Loucy (cell line): ENCODE measurements around the gene TRHDE.

ENCODE experiments used
- H2AFZ ChIP-seq: fragments of 200-600 bp; sonication (generic); 2 replicates; pipeline ENCODE4 v1.6.0; 2016; ENCODE audit warnings: antibody characterized with exemption, mild to moderate bottlenecking, low read length, moderate library complexity
- H3F3A ChIP-seq: fragments of 200-600 bp; 2 replicates; pipeline ENCODE4 v1.6.0; 2016; ENCODE audit warnings: antibody characterized with exemption, low read depth, mild to moderate bottlenecking
- H3K27me3 ChIP-seq: fragments of 200-600 bp; sonication (generic); 2 replicates; pipeline ENCODE4 v1.6.1; 2014; ENCODE audit warnings: low read length, mild to moderate bottlenecking; ENCODE audit not compliant: insufficient read depth, poor library complexity, severe bottlenecking
- H3K36me3 ChIP-seq: fragments of 200-600 bp; sonication (generic); 2 replicates; pipeline ENCODE4 v1.6.1; 2016; ENCODE audit warnings: low read length; ENCODE audit not compliant: insufficient read depth
- H3K4me1 ChIP-seq: fragments of 200-600 bp; sonication (generic); 2 replicates; pipeline ENCODE4 v1.5.1; 2014; ENCODE audit warnings: low read length, mild to moderate bottlenecking; ENCODE audit not compliant: insufficient read depth, poor library complexity, severe bottlenecking
- H3K4me2 ChIP-seq: fragments of 200-600 bp; sonication (generic); 2 replicates; pipeline ENCODE4 v1.6.0; 2014; ENCODE audit warnings: antibody characterized with exemption, low read length, low read depth, mild to moderate bottlenecking; ENCODE audit not compliant: poor library complexity, severe bottlenecking
- H3K4me3 ChIP-seq: fragments of 200-600 bp; sonication (generic); 2 replicates; pipeline ENCODE4 v1.5.1; 2014; ENCODE audit warnings: low read length, mild to moderate bottlenecking, mixed read lengths; ENCODE audit not compliant: poor library complexity, severe bottlenecking
- H3K79me2 ChIP-seq: fragments of 200-600 bp; sonication (generic); 2 replicates; pipeline ENCODE4 v1.6.1; 2014; ENCODE audit warnings: low read length; ENCODE audit not compliant: insufficient read depth
- H3K9ac ChIP-seq: fragments of 200-600 bp; sonication (generic); 2 replicates; pipeline ENCODE4 v1.6.0; 2014; ENCODE audit warnings: mild to moderate bottlenecking, low read depth, low read length, moderate library complexity; ENCODE audit not compliant: poor library complexity, severe bottlenecking
- H3K9me2 ChIP-seq: fragments of 200-600 bp; sonication (generic); replicated peaks from 2 replicates; pipeline ENCODE4 v1.6.1; 2016; ENCODE audit warnings: low read depth, low read length, mixed read lengths
- H3K9me3 ChIP-seq: fragments of 200-600 bp; sonication (generic); 2 replicates; pipeline ENCODE4 v1.6.1; 2014; ENCODE audit warnings: mild to moderate bottlenecking, antibody characterized with exemption, low read length, low read depth; ENCODE audit not compliant: insufficient read depth
- H4K20me1 ChIP-seq: fragments of 200-600 bp; sonication (generic); 2 replicates; pipeline ENCODE4 v1.6.0; 2014; ENCODE audit warnings: antibody characterized with exemption, low read length, mild to moderate bottlenecking; ENCODE audit not compliant: insufficient read depth, poor library complexity, severe bottlenecking
- EZH2phosphoT487 ChIP-seq: fragments of 200-600 bp; IDR thresholded peaks from 2 replicates; pipeline ENCODE4 v1.6.1; 2018; ENCODE audit warnings: antibody characterized with exemption, mild to moderate bottlenecking, moderate library complexity, borderline replicate concordance
- TF ChIP-seq, protein P1 (sequence below): fragments of 200-600 bp; sonication (generic); conservative IDR thresholded peaks from 2 replicates; pipeline ENCODE4 v1.5.1; 2014; ENCODE audit warnings: mild to moderate bottlenecking, antibody characterized with exemption, low read length

TRHDE gene

DNA sequence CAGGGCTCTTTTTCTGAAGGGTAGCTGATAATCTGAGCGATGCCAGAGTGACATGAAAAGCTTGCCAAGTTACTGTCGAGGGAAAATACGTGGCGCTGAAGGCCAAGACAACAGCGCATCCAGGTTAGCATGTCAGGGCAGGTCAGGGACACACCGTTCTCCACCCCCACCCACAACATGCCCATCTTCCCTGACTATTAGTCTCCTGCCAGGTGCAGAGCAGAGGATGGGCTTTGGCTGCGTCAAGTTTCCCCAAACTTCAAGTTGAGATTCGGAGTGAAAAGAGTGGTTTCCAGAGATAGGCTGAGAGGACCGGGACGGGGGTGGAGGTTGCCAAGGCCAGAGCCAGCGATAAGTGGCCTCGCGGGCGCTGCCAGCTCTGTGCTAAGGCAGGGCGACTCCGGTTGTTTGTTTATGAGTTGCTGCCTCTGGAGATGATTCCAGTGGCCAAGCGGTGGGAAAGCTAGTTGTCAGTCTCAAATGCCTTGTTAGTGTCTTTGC, 1.7 kb downstream of the TRHDE start:
- Histone ChIP-seq H3K36me3 (no peaks in the 10 kb centered on the region), H3K9me2 (no peaks in the 10 kb centered on the region), H3K9ac (no peak overlapping the region), H3K27me3 (no peaks in the 10 kb centered on the region), H3K4me3 (no peak overlapping the region), H3K4me1 (no peaks in the 10 kb centered on the region), H2AFZ (no peak overlapping the region), H3K79me2 (no peaks in the 10 kb centered on the region), H3K9me3 (no peaks in the 10 kb centered on the region), H3F3A (no peaks in the 10 kb centered on the region), H3K4me2 (no peak overlapping the region), H4K20me1 (no peaks in the 10 kb centered on the region)
- TF ChIP-seq, protein P1, sequence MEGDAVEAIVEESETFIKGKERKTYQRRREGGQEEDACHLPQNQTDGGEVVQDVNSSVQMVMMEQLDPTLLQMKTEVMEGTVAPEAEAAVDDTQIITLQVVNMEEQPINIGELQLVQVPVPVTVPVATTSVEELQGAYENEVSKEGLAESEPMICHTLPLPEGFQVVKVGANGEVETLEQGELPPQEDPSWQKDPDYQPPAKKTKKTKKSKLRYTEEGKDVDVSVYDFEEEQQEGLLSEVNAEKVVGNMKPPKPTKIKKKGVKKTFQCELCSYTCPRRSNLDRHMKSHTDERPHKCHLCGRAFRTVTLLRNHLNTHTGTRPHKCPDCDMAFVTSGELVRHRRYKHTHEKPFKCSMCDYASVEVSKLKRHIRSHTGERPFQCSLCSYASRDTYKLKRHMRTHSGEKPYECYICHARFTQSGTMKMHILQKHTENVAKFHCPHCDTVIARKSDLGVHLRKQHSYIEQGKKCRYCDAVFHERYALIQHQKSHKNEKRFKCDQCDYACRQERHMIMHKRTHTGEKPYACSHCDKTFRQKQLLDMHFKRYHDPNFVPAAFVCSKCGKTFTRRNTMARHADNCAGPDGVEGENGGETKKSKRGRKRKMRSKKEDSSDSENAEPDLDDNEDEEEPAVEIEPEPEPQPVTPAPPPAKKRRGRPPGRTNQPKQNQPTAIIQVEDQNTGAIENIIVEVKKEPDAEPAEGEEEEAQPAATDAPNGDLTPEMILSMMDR: no peak
- no peak for TF ChIP-seq EZH2phosphoT487

- Histone ChIP-seq H3K4me2 (no peak overlapping the region), H3K4me1 (no peaks in the 10 kb centered on the region), H3K4me3 (no peak overlapping the region), H3K9ac (no peak overlapping the region), H3F3A (no peaks in the 10 kb centered on the region), H3K79me2 (no peaks in the 10 kb centered on the region), H4K20me1 (no peaks in the 10 kb centered on the region), H3K27me3 (no peaks in the 10 kb centered on the region), H2AFZ (no peak overlapping the region), H3K9me2 (no peaks in the 10 kb centered on the region), H3K9me3 (no peaks in the 10 kb centered on the region), H3K36me3 (no peaks in the 10 kb centered on the region)
- no peak for TF ChIP-seq EZH2phosphoT487
- TF ChIP-seq, protein P1: no peak
Observed at GRCh38 chr12:72274931-72275330, 2.8 kb downstream of the TRHDE start.

GRCh38 chr12:72275526-72275925, 3.4 kb downstream of the TRHDE start:
- H3K4me3 ChIP-seq: no peak overlapping the region
- no peak overlapping the region for H2AFZ ChIP-seq
- no peaks in the 10 kb centered on the region for H3F3A ChIP-seq
- no peak overlapping the region for H3K4me2 ChIP-seq
- no peaks in the 10 kb centered on the region for H3K4me1 ChIP-seq
- H3K9me3 ChIP-seq: no peaks in the 10 kb centered on the region
- H3K9ac ChIP-seq: no peak overlapping the region
- H3K9me2 ChIP-seq: no peaks in the 10 kb centered on the region
- no peak for TF ChIP-seq EZH2phosphoT487
- TF ChIP-seq, protein P1: no peak
- no peaks in the 10 kb centered on the region for H3K36me3 ChIP-seq
- no peaks in the 10 kb centered on the region for H4K20me1 ChIP-seq
- H3K79me2 ChIP-seq: no peaks in the 10 kb centered on the region
- H3K27me3 ChIP-seq: no peaks in the 10 kb centered on the region
